ENCODE measurements around the gene LRRC37B. TPM values are rescaled to one million over a fixed set of nuclear protein-coding genes. Genes with fewer than 3 reads are reported as not detected.
"Not testable (repeated sequence)": the region's sequence is repeated elsewhere in the genome, so short reads cannot be mapped to it uniquely, and the experiment has no call there.

LRRC37B gene
- total RNA-seq, 4 donors from 2014 or later, result 13.2 to 23.5 (median 16.7) TPM

GRCh38 chr17:32086833-32087232, 79.7 kb downstream of the LRRC37B start:
- WGBS, 2 donors (ENCODE audit: low coverage in 1 of 2), result 100% methylated on average over 3 of the region's 4 CpGs; no CpG with 5 or more reads in 1 of the 2 donors
- not testable (repeated sequence) for H3K27ac ChIP-seq, H3K36me3 ChIP-seq, H3K4me1 ChIP-seq, H3K9me3 ChIP-seq, ATAC-seq, H3K4me3 ChIP-seq, H3K27me3 ChIP-seq

- H3K36me3 ChIP-seq, H3K27ac ChIP-seq, H3K9me3 ChIP-seq, H3K4me3 ChIP-seq, ATAC-seq, H3K4me1 ChIP-seq, H3K27me3 ChIP-seq: not testable (repeated sequence)
- WGBS, 2 donors (ENCODE audit: low coverage in 1 of 2), result 78 to 100% methylated on average over 1 of the region's 1 CpG
Observed at GRCh38 chr17:32092062-32092461, 84.9 kb downstream of the LRRC37B start.

GRCh38 chr17:32099686-32100085, 92.5 kb downstream of the LRRC37B start:
- H3K27me3 ChIP-seq, result no peaks in the 10 kb centered on the region
- TF ChIP-seq CTCF (IDR thresholded peaks at IDR 0.05) (no peak), POLR2AphosphoS5 (IDR thresholded peaks at IDR 0.05) (no peak), POLR2A (IDR thresholded peaks at IDR 0.05) (no peak), EP300 (IDR thresholded peaks at IDR 0.05) (no peak)

GRCh38 chr17:32100323-32100722, 93.1 kb downstream of the LRRC37B start:
- H3K27ac ChIP-seq, H3K4me1 ChIP-seq, H3K9me3 ChIP-seq, H3K36me3 ChIP-seq, ATAC-seq, H3K27me3 ChIP-seq, H3K4me3 ChIP-seq: not testable (repeated sequence)
- 88 to 94% methylated on average over 3 to 8 of the region's 8 CpGs for WGBS, 2 donors (ENCODE audit: low coverage in 1 of 2)

More at GRCh38 chr17:32099686-32100085, 92.5 kb downstream of the LRRC37B start:
- H3K4me1 ChIP-seq, result no peaks in the 10 kb centered on the region
- H3K36me3 ChIP-seq, result no peaks in the 10 kb centered on the region
- no peaks in the 10 kb centered on the region for H3K9me3 ChIP-seq
- H3K27ac ChIP-seq, result no peak overlapping the region
- WGBS, 2 donors (ENCODE audit: low coverage in 1 of 2), result 63 to 75% methylated on average over 1 to 2 of the region's 2 CpGs
- H3K4me3 ChIP-seq, result no peak overlapping the region
- ATAC-seq, result no peak

- H3K27ac ChIP-seq, result no peak overlapping the region
- no peaks in the 10 kb centered on the region for H3K36me3 ChIP-seq
- no peak overlapping the region for H3K4me3 ChIP-seq
- no peaks in the 10 kb centered on the region for H3K27me3 ChIP-seq
- 44 to 63% methylated on average over 3 of the region's 8 CpGs for WGBS, 2 donors (ENCODE audit: low coverage in 1 of 2)
- no peak for ATAC-seq
- no peaks in the 10 kb centered on the region for H3K9me3 ChIP-seq
- H3K4me1 ChIP-seq, result no peaks in the 10 kb centered on the region
- TF ChIP-seq EP300 (IDR thresholded peaks at IDR 0.05) (no peak), POLR2A (IDR thresholded peaks at IDR 0.05) (no peak), CTCF (IDR thresholded peaks at IDR 0.05) (no peak)
Observed at GRCh38 chr17:32100971-32101631, 93.9 kb downstream of the LRRC37B start.

GRCh38 chr17:32102172-32102571, 95.0 kb downstream of the LRRC37B start:
- TF ChIP-seq POLR2A (IDR thresholded peaks at IDR 0.05) (no peak), POLR2AphosphoS5 (IDR thresholded peaks at IDR 0.05) (no peak), CTCF (IDR thresholded peaks at IDR 0.05) (no peak), EP300 (IDR thresholded peaks at IDR 0.05) (no peak)
- Histone ChIP-seq H3K4me3 (no peak overlapping the region), H3K27me3 (no peaks in the 10 kb centered on the region), H3K4me1 (no peaks in the 10 kb centered on the region), H3K27ac (no peak overlapping the region), H3K9me3 (no peaks in the 10 kb centered on the region), H3K36me3 (no peaks in the 10 kb centered on the region)
- 78% methylated on average over 3 of the region's 5 CpGs; no CpG with 5 or more reads in 1 of the 2 donors for WGBS, 2 donors (ENCODE audit: low coverage in 1 of 2)
- ATAC-seq, result no peak

All from gastroesophageal sphincter (tissue), 4 donors.